Epidermal melanocyte (primary cell): ENCODE data around the gene RASGRF1.

Source experiments
- DNase-seq: peaks from one replicate; pipeline ENCODE4 v3.0.0; 2011; ENCODE audit warnings: low spot score; ENCODE audit not compliant: insufficient read length

RASGRF1 gene

DNA sequence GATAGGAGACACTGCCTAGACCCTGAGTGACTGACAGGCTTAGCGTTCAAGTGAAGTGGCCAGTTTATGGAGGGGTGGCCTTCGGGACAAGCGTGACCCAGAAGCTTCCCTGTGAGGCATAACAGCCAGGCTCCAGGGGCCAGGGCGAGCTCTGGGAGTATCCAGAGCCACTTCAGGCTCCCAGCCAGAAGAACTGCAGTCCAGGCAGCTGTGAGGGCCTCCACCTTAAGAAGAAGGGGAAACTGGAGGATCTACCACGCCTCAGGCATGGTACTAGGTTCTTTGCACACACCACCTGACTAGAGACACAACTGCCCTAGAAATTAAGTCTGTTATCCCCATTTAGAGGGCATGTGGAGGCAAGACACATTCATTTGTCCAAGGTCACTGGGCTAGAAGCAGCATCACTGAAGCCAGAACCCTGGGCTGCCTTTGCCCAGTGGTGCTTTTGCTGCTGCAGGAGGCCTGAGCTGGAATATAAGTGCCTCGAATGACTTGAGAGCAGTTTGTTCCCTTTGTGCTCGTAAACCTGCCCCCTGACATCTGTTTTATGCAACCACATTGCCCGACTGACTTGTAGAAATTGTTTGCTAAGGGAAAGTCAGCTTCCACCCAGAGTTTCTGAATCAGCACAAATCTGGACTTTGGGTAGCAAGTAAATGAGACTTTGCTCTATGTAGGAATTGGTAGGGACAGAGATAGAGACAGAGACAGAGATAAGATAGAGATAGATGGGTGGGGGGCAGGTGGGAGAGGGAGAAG is 23.3 kb downstream of the RASGRF1 start:
- no peak for DNase-seq

GRCh38 chr15:79066391-79067071 is 24.0 kb downstream of the RASGRF1 start:
- DNase-seq: no peak

GRCh38 chr15:79065706-79066376 is 24.7 kb downstream of the RASGRF1 start:
- no peak for DNase-seq

DNA sequence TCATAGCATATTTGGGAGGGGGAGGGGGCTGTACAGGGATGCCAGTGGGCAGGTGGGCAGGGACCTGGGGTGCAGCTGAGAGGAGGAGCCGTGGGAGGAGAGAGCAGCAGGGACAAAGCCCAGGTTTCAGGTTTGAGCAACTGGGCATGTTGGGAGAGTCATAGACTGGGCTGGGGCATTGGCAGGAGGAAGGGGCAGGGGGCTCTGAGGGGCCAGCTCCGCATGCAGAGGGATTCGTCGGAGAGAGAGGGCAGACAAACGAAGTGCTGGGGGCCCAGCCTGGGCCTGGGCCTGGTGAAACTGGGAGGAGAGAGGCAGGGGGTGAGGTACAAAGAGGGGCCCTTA is 25.2 kb downstream of the RASGRF1 start:
- no peak for DNase-seq

DNA sequence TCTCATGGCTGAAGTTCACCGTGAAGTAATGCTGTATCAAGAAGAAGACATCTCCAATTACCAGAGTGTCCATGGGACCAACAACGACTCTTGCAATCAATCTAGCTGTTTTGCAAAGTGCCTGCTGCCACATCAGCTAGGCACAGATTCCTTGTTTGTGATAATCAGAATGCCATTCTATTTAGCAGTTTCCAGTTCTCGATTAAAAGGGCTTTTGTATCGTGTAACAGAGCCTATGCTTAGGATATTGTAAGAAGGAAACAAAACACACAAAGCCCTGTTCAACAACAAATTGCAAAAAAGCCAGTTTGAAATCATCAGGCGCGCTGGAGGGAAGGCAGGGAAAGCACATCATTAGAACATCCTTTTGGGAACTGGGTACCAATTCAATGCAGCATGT is 26.1 kb downstream of the RASGRF1 start:
- DNase-seq: no peak

GRCh38 chr15:79060175-79060574 is 30.4 kb downstream of the RASGRF1 start:
- no peak for DNase-seq

DNA sequence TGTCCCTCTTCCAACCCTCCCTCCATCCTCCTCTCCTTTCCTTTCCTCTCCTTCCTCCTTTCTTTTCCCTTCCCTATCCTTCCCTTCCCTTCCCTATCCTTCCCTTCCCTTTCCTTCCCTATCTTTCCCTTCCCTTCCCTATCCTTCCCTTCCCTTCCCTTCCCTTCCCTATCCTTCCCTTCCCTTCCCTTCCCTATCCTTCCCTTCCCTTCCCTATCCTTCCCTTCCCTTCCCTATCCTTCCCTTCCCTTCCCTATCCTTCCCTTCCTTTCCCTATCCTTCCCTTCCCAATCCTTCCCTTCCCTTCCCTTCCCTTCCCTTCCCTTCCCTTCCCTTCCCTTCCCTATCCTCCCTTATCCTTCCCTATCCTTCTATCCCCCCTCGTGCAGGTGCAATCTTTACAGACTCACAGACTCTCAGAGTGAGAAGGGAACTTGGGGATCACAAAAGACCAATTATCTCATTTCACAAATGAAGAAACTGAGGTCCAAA is 31.5 kb downstream of the RASGRF1 start:
- no peak for DNase-seq

DNA sequence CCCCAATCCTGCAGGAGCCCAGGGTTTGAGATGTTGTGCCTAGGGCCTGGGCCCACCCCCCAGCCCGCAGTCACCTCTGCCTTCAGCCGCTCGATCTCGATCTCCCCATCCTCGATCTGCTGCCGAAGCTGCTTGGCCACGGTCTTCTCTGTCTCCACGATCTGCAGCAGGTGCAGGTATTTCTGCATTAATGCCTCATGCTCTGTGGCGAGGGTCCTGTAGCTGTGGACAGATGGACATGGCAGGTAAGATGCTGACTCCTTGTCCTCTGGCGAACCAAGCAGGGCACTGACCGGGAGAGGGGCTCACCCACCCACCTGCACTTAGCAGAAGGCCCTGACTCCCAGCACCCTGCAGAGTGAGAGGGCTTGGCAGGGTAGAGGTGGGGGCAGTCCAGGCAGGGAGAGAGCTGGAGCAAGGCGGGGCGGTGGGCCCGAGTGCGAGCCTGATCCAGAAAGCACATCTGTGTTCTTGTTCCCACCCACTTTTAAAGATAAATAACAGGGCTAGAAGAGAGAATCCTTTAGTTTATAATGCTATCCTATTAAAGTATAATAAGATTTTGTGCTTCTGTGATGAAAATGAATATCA is 32.2 kb downstream of the RASGRF1 start:
- no peak for DNase-seq

DNA sequence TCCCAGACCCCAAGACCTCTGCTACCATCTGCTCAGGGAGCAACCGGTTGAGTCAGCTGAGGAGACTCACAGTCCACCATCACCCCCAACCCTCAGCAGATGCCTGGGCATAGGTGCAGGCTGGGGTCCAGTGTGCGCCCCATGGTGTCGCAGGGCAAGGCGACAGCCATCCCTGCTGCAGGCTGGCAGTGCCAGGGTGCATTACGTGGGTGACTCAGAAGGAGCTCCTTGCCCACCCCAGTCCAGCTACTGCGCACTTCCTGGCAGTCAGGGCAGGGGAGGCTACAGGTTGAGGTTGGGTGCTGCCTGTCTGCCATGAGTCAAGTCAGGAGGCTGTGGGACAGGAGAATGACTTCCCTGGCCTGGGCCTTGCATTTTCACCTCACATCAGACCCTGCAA is 33.5 kb downstream of the RASGRF1 start:
- no peak for DNase-seq

DNA sequence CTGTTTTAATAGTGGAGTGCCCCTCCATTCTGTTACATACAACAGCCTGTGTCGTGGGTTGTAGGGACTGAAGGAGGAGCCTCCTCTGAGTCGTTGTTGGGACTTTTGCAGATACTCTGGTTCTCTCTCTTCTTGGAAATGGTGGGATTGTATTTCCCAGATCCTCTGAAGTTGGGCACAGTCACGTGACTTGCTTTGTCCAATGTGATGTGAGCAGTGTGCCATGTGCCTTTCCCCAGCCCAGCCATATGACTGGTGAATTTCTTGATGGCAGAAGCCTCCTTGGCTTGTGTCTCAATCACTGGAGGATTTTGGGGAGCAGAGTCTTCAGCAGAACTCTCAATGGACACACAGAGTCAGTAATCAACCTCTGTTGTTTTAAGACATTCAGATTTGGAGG is 36.2 kb downstream of the RASGRF1 start:
- no peak for DNase-seq

DNA sequence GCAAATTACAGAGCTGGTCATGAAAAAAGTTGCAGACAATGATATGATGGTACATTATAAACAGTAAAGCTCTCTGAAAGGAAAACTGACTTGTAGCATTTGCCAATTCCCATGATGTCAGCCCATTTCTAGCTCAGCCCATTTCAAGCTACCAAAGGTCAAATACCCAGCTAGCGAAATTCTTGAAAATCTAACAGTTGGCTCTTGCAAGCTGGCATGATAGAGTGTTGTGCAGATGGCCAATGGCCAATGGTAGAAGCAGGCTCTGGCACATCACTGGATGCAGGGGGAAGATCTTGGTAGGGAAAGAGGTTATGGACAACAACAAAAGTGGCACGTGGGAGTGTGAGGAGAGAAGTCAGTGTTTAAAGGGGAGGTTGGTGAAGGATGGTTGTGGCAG is 36.7 kb downstream of the RASGRF1 start:
- no peak for DNase-seq

GRCh38 chr15:79051941-79052731 is 38.4 kb downstream of the RASGRF1 start:
- no peak for DNase-seq

DNA sequence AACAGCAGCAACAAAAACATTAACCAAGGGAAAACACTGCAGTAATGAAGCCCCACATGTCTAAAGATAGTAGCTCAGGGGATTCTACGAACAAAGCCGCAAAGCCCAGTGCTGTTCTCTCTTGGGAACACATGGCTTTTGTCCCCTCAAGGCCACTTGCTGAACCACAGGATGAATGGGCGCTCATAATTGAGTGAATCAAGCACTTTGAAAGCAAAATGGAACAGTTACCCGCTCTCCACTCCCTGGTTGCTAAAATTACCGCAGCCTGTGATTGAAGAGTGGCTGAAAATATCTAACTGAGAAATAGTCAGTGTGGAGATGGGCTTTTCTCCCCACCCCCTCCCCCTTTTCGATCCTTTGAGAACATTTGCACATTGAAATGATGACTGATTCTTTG is 39.6 kb downstream of the RASGRF1 start:
- no peak for DNase-seq

GRCh38 chr15:79050341-79050740 is 40.2 kb downstream of the RASGRF1 start:
- DNase-seq: no peak

DNA sequence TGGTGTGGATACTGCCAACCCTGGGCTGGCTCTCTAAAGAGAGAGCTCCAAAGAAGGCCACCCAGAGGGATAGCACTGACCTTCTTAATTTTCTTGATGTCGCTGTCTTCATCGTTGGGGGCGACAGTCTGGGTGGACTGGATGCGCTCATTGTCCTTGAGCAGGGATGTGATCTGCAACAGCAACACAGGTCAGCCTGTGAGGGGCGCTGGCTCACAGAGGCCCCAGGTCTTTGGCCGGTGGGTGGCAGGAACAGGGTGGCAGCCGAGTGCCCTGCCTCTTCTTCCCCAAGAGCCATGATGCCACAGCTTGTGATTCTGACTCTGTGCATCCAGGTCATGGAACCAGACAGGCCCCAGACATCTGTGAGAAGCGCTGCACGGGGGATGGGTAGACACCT is 41.2 kb downstream of the RASGRF1 start:
- DNase-seq: no peak

DNA sequence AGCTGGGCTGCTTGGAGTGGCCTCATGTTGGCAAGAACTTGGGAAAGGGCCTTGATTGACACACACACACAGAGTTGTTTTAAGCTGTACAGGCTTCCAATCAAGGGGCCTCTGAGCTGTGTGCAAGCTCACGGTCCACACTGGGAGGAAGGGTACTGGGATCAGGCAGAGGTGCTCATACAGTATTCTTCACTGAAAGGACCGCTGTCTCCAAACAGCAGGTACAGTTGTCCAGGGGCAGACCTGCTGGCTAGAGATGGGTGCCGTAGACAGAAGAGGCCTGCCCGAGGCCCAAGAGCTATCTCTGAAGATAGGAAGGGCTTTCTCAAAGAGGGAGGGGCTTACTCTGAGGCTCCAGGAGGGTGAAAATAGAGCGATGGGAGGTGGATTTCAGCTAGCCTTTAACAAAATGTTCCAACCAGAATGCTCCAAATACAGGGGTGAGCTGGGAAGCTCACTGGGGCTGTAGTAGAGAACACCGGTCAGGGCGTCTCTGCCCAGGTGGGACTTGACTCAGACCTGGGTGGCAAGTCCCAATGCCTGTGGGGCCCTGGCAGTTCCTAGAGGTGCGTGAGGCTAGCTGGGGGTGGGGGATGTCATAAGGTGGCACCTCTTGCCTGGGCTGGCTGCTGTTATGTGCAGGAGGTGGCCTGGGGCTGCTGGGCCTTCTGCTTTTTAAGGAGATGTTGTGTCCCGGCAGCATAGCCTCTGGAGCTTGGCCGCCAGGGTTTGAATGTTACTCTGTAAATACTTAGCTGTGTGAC is 42.7 kb downstream of the RASGRF1 start:
- DNase-seq: no peak

- DNase-seq: no peak
Measured at GRCh38 chr15:79046691-79047404, 43.7 kb downstream of the RASGRF1 start.

DNA sequence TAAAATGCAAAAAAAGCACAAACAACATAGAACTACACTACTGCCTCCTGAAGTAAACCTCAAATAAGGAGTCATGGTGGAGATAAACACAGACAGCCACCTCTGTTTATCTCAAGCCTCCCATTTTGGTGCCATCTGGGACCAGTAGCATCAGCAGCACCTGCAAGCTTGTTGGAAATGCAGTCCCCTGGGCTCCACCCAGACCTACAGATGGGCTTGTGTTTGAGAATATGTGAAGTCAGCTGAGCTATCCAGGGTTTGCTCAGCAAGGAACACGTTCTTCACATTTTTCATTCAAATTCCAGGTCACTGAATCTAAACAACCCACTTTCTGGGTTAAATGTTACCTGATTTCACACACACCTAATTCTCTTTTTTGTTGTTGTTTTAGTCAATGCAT is 45.5 kb downstream of the RASGRF1 start:
- DNase-seq: no peak

DNA sequence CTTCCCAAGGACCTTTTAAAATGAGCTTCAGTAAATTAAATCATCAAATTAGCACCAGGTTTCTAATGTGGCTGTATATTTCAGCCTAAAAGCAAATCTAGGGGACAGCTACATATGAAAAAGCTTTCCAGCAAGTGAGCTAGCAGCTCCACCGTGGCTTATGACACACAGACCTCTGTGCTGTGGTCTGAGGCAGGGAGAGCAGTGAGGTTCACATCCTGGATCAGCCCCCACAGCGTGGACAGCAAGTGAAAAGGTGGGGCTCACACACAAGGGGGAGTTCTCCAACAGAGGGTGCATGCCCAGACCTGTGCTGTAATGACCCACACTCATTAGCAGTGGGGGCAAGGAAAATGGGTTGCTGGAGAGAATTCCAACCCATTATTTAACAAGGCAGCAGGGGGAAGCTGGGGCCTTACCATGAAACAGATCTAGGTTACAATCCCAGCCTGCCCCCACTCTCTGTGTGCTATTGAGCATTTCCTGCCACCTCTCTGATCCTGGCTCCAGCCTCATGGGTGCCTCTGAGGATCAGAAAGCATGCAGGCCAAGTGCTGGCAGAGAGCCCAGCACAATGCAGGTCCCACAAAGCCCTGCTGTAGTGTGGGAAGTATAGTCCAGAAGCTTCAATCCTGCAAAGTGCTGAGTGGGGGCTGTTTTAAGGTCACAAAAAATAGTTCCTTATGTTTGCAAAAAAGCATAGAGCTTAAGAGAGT is 48.2 kb downstream of the RASGRF1 start:
- DNase-seq: no peak
